ENCODE data around the gene TELO2.

- TF ChIP-seq CTCF (IDR thresholded peaks at IDR 0.05) (no peak), POLR2A (IDR thresholded peaks at IDR 0.05) (no peak)
Measured at GRCh38 chr16:1506494-1507213, 13.5 kb downstream of the TELO2 start.

All from lower leg skin (tissue), 3 donors.